A673 (cell line): ENCODE measurements around the gene CDK5RAP2.

Experiments
- EZH2 ChIP-seq: fragments of 200-600 bp; sonication (generic); IDR thresholded peaks from 2 replicates; pipeline ENCODE4 v1.6.1; 2017; ENCODE audit warnings: borderline replicate concordance, low read depth, mild to moderate bottlenecking, mixed read lengths, antibody characterized with exemption, low read length; ENCODE audit not compliant: poor library complexity, severe bottlenecking
- TF ChIP-seq, protein P1 (sequence below): fragments of 300-800, 200-600 bp; sonication (generic); conservative IDR thresholded peaks from 2 replicates; pipeline ENCODE4 v1.5.1; 2017; ENCODE audit warnings: low read depth, mild to moderate bottlenecking, antibody characterized with exemption, low read length, moderate library complexity, mixed read lengths

DNA sequence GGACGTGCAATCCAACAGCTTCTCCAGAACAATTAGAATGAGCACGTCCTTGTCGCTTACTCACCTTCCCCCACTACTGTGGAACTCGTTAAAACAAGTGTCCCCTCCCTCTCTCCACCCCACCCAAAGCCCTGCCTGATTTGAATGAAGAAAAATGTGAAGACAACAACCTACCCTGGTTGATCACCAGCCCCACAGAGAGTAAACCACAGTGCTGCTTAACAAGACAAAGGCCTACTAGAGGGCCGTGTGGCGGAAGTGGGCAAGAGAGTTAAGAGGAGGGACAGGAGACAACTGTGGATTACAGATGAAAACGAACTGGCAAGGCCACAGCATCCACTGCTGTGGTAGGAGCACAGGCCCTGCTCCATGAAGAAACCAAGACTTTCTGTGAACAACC is 51.1 kb downstream of the CDK5RAP2 start:
- TF ChIP-seq, protein P1, sequence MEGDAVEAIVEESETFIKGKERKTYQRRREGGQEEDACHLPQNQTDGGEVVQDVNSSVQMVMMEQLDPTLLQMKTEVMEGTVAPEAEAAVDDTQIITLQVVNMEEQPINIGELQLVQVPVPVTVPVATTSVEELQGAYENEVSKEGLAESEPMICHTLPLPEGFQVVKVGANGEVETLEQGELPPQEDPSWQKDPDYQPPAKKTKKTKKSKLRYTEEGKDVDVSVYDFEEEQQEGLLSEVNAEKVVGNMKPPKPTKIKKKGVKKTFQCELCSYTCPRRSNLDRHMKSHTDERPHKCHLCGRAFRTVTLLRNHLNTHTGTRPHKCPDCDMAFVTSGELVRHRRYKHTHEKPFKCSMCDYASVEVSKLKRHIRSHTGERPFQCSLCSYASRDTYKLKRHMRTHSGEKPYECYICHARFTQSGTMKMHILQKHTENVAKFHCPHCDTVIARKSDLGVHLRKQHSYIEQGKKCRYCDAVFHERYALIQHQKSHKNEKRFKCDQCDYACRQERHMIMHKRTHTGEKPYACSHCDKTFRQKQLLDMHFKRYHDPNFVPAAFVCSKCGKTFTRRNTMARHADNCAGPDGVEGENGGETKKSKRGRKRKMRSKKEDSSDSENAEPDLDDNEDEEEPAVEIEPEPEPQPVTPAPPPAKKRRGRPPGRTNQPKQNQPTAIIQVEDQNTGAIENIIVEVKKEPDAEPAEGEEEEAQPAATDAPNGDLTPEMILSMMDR, result no peak
- TF ChIP-seq EZH2, result no peak
